K562 (cell line): ENCODE measurements around the gene DNAJC18. TPM values are rescaled to one million over a fixed set of nuclear protein-coding genes. Genes with fewer than 3 reads are reported as not detected.

Experiments
- ATAC-seq: fragments of 200-7000 bp; cut with Tn5 transposase; 3 replicates; pipeline ENCODE4 v1.9.1; 2020; ENCODE audit warnings: moderate library complexity
- BruUV-seq: library from RNA; stranded (reverse); fragments of 400-500 nt; replicated peaks from 2 replicates; lab custom pipeline; 2021; lab: Mats Ljungman, UMichigan
- CTCF ChIA-PET: fragments of 300-600 bp; formaldehyde crosslinking; extraction: SDS; loops from one replicate; lab custom pipeline; 2021; ENCODE audit warnings: low intra/inter-chr PET ratio; lab: Yijun Ruan, JAX
- POLR2A ChIA-PET: fragments of 300-600, 350-650 bp; sonication (Branson Sonifier 250); formaldehyde crosslinking; extraction: SDS; loops from one replicate; lab custom pipeline; 2021; ENCODE audit warnings: antibody characterized with exemption, inconsistent platforms; lab: Yijun Ruan, JAX
- DNase-seq, 4 experiments: peaks; one replicate each; pipeline versions ENCODE4 v3.0.0 to v3.0.0-alpha.2; 2011 to 2018; ENCODE audit warnings: low spot score in 3 of 4, mixed read lengths in 3 of 4; ENCODE audit errors: extremely low read depth in 1 of 4
- FAIRE-seq: peaks from 2 replicates; lab custom pipeline; 2011; peaks lifted over from hg19 to GRCh38; lab: Jason Lieb, UNC
- H2AFZ ChIP-seq: 2 replicates; pipeline ENCODE4 v1.6.0; 2011; ENCODE audit warnings: low read depth, low read length, control low read depth, inconsistent platforms
- H3K27ac ChIP-seq: fragments of 200-600 bp; 3 replicates; pipeline ENCODE4 v1.8.0; 2011; ENCODE audit warnings: low read depth, mild to moderate bottlenecking, control low read depth, inconsistent platforms, low read length, moderate library complexity, mixed read lengths; ENCODE audit errors: extremely low read depth
- H3K27me3 ChIP-seq, 2 experiments: fragments of 300-600 bp in 1 of 2; 2 replicates in 1 of 2; 3 replicates in 1 of 2; pipeline versions ENCODE4 v1.6.0 to v1.8.0; 2011; ENCODE audit warnings: inconsistent platforms in 2 of 2, low read length in 2 of 2, mild to moderate bottlenecking in 1 of 2, mixed read lengths in 1 of 2, moderate library complexity in 1 of 2; ENCODE audit not compliant: control insufficient read depth in 2 of 2, insufficient read depth in 2 of 2
- H3K36me3 ChIP-seq: fragments of 300-600 bp; 3 replicates; pipeline ENCODE4 v1.8.0; 2011; ENCODE audit warnings: mild to moderate bottlenecking, low read length, inconsistent platforms; ENCODE audit not compliant: control insufficient read depth, insufficient read depth
- H3K4me1 ChIP-seq, 2 experiments: fragments of 200-600 bp in 1 of 2; replicated peaks in 1 of 2; 2 replicates in 1 of 2; 3 replicates in 1 of 2; pipeline versions ENCODE4 v1.5.1 to v1.8.0; 2011; ENCODE audit warnings: inconsistent platforms in 2 of 2, low read length in 2 of 2, mild to moderate bottlenecking in 1 of 2, mixed read lengths in 1 of 2, moderate library complexity in 1 of 2; ENCODE audit not compliant: control insufficient read depth in 2 of 2, insufficient read depth in 2 of 2
- H3K4me2 ChIP-seq: 2 replicates; pipeline ENCODE4 v1.6.1; 2011; ENCODE audit warnings: low read length, control low read depth, inconsistent platforms, mixed read lengths; ENCODE audit not compliant: insufficient read depth
- H3K4me3 ChIP-seq: fragments of 200-600 bp; sonication (generic), shearing (Covaris generic); 2 replicates; pipeline ENCODE4 v1.5.1; 2016; ENCODE audit warnings: control low read depth, inconsistent platforms
- H3K79me2 ChIP-seq: fragments of 200-600 bp; 3 replicates; pipeline ENCODE4 v1.8.0; 2011; ENCODE audit warnings: low read length, inconsistent platforms; ENCODE audit not compliant: control insufficient read depth, insufficient read depth
- H3K9ac ChIP-seq, 2 experiments: 2 replicates each; pipeline versions ENCODE4 v1.6.0 to v1.6.1; 2011; ENCODE audit warnings: low read depth in 2 of 2, low read length in 2 of 2, control low read depth in 1 of 2, inconsistent platforms in 1 of 2, mild to moderate bottlenecking in 1 of 2, mixed read lengths in 1 of 2; ENCODE audit not compliant: insufficient read depth in 1 of 2
- H3K9me1 ChIP-seq: one replicate; pipeline ENCODE4 v1.6.0; 2011; ENCODE audit warnings: inconsistent platforms, mild to moderate bottlenecking, low read length, moderate library complexity; ENCODE audit not compliant: control insufficient read depth, insufficient read depth
- H3K9me3 ChIP-seq: replicated peaks from 2 replicates; pipeline ENCODE4 v1.5.1; 2011; ENCODE audit warnings: low read depth, low read length, inconsistent platforms; ENCODE audit not compliant: control insufficient read depth, insufficient read depth
- H4K20me1 ChIP-seq: replicated peaks from 2 replicates; pipeline ENCODE4 v1.6.1; 2011; ENCODE audit warnings: low read length, inconsistent platforms, mixed read lengths; ENCODE audit not compliant: control insufficient read depth, insufficient read depth
- AFF1 ChIP-seq, 2 experiments: fragments of 450-650 bp; IDR thresholded peaks; 2 replicates each; pipeline ENCODE4 v1.6.1; 2018; ENCODE audit warnings: mild to moderate bottlenecking in 2 of 2, low read depth in 1 of 2; ENCODE audit not compliant: partially characterized antibody in 2 of 2
- BACH1 ChIP-seq: fragments of 200-800 bp; sonication (Bioruptor generic); IDR thresholded peaks from 2 replicates; pipeline ENCODE4 v1.6.1; 2016; ENCODE audit warnings: missing genetic modification characterization, missing compliant biosample characterization
- BHLHE40 ChIP-seq: IDR thresholded peaks from 2 replicates; pipeline ENCODE4 v1.6.1; 2011; ENCODE audit warnings: low read length, improper control_type of control experiment
- DIDO1 ChIP-seq: fragments of 450-650 bp; IDR thresholded peaks from 2 replicates; pipeline ENCODE4 v1.6.1; 2016; ENCODE audit warnings: low read depth, missing biosample characterization, missing genetic modification characterization
- FOSL1 ChIP-seq: fragments of 200-800 bp; sonication (Bioruptor generic); conservative IDR thresholded peaks from 2 replicates; pipeline ENCODE4 v1.6.1; 2016; ENCODE audit warnings: missing genetic modification characterization, missing compliant biosample characterization
- LEF1 ChIP-seq: fragments of 450-650 bp; IDR thresholded peaks from 2 replicates; pipeline ENCODE4 v1.6.1; 2016; ENCODE audit warnings: mild to moderate bottlenecking
- RCOR1 ChIP-seq, 2 experiments: IDR thresholded peaks; 2 replicates each; pipeline ENCODE4 v1.6.1; 2012; ENCODE audit warnings: low read depth in 2 of 2, low read length in 2 of 2, borderline replicate concordance in 1 of 2, improper control_type of control experiment in 1 of 2
- SMAD1 ChIP-seq: fragments of 150-350 bp; IDR thresholded peaks from 2 replicates; pipeline ENCODE4 v1.6.1; 2014; ENCODE audit warnings: low read length, low read depth; ENCODE audit not compliant: partially characterized antibody
- USF2 ChIP-seq: sonication (generic); formaldehyde crosslinking; IDR thresholded peaks from 2 replicates; pipeline ENCODE4 v1.5.0; 2020; ENCODE audit warnings: missing genetic modification reagents
- ZNF668 ChIP-seq: fragments of 250-450 bp; sonication (Bioruptor Pico); IDR thresholded peaks from 2 replicates; pipeline ENCODE4 v1.8.0; 2022; ENCODE audit warnings: mild to moderate bottlenecking, inconsistent platforms
- ZZZ3 ChIP-seq: fragments of 450-650 bp; IDR thresholded peaks from 2 replicates; pipeline ENCODE4 v1.6.1; 2016; ENCODE audit warnings: antibody characterized with exemption, mild to moderate bottlenecking, moderate library complexity
- WGBS: fragments of 100-300 bp; shearing (Covaris generic); methylation state at CpG from one replicate; pipeline ENCODE4 v1.1.6; 2016; ENCODE audit warnings: low coverage, mixed read lengths; ENCODE audit not compliant: insufficient coverage; ENCODE audit errors: missing lambda C conversion rate; 5-methylcytosine and 5-hydroxymethylcytosine counted together
- in situ Hi-C: fragments of 300-500 bp; cut with MboI; formaldehyde crosslinking; loops from 4 replicates; pipeline ENCODE4 v1.15.0; 2018; ENCODE audit warnings: inconsistent platforms, mixed read lengths
- intact Hi-C: fragments of 100-400 bp; cut with micrococcal nuclease; formaldehyde crosslinking; loops from 2 replicates; pipeline ENCODE4 v1.14.2; 2022
- polyA plus RNA-seq, 8 experiments: library from polyadenylated mRNA; depleted of rRNA in 4 of 8; stranded (reverse) in 5 of 8; unstranded in 3 of 8; fragments of >200 nt; fragmentation: Nextera tagmentation in 2 of 8; fragmentation: Illumina TruSeq in 1 of 8; extraction: Ambion mirVana in 2 of 8; extraction: Trizol in 1 of 8; gene quantifications; 2 replicates each; pipeline versions ENCODE4 v1.2.1 to v1.2.3, GENCODE V29; 2011 to 2014; ENCODE audit warnings: inconsistent platforms in 1 of 8, missing spikeins in 1 of 8
- total RNA-seq, 7 experiments: library from RNA; depleted of rRNA in 6 of 7; stranded (reverse); fragments of >200 nt in 6 of 7; fragmentation: Illumina TruSeq in 2 of 7; extraction: Trizol in 2 of 7; gene quantifications; 2 replicates each; pipeline versions ENCODE4 v1.2.1 to v1.2.3, GENCODE V29; 2011 to 2021; ENCODE audit warnings: low replicate concordance in 1 of 7

DNAJC18 gene
- total and polyA plus RNA-seq, 9 of the 15 experiments (the other 6 are each of a cell fraction or from before 2014, with no cell fraction given) = 1.5 to 13.3 (median 7.5) TPM

- in situ Hi-C loops = no loop called here
- ChIA-PET POLR2A (interaction anchor here (0.6 to 1.8 kb wide), 4 partner anchors 8 to 107 kb away, joined by 3 to 5 read pairs (median 4); no protein-coding TSS in a partner anchor), CTCF (no interaction called here)
- Histone ChIP-seq H3K79me2 (no peaks in the 10 kb centered on the region), H3K4me1 (peaks cover 6 to 12% of the 10 kb centered on the region in 2 experiments; a peak in 4 of 5 replicates), H4K20me1 (no peaks in the 10 kb centered on the region), H3K27me3 (no peaks in the 10 kb centered on the region), H2AFZ (no peak overlapping the region), H3K9me1 (no peaks in the 10 kb centered on the region), H3K9ac (no peak overlapping the region), H3K4me2 (no peak overlapping the region), H3K36me3 (no peaks in the 10 kb centered on the region), H3K9me3 (no peaks in the 10 kb centered on the region), H3K4me3 (no peak overlapping the region), H3K27ac (no peak overlapping the region)
- no TSS peak for BruUV-seq
- DNase-seq (no peak), ATAC-seq (no peak), FAIRE-seq (no peak)
- intact Hi-C loops = no loop called here
- TF ChIP-seq BHLHE40 = peak; percentile 61
- no peak for TF ChIP-seq FOSL1 (tag)
- no peak for TF ChIP-seq RCOR1 (IDR thresholded peaks at IDR 0.05; ENCODE audit: borderline replicate concordance in 1 of 2, low read depth in 2 of 2, low read length in 2 of 2)
- TF ChIP-seq USF2 (CRISPR knock-in tag) = peak; percentile 31; the same call in 1 of the 2 replicates
- 33% methylated on average over 2 of the region's 2 CpGs for WGBS
Observed at GRCh38 chr5:139406963-139407362, 32.4 kb downstream of the DNAJC18 start.

- peaks cover 11 to 15% of the 10 kb centered on the region in 2 experiments; a peak in 4 of 5 replicates for H3K4me1 ChIP-seq
- CTCF ChIA-PET = no interaction called here
- TF ChIP-seq AFF1 (IDR thresholded peaks at IDR 0.05; ENCODE audit: low read depth in 1 of 2, partially characterized antibody in 2 of 2) = peak in 1 of 2 experiments; percentile 21
- TF ChIP-seq ZNF668 (CRISPR knock-in tag) = no peak
- no peak for TF ChIP-seq ZZZ3
- peak; percentile 42; the same call in 1 of the 2 replicates for TF ChIP-seq BACH1 (tag)
- TF ChIP-seq DIDO1 (tag) = no peak
- peak; percentile 47; the same call in 1 of the 2 replicates for TF ChIP-seq LEF1
- TF ChIP-seq SMAD1 = no peak
Observed at GRCh38 chr5:139404484-139404840, 34.9 kb downstream of the DNAJC18 start.

More at GRCh38 chr5:139404484-139404840, 34.9 kb downstream of the DNAJC18 start:
- intact Hi-C loops = loop anchor here (5.0 kb wide), 1 partner anchor 62 kb away; the partner anchor contains the start of gene PAIP2
- no peak for ATAC-seq
- Histone ChIP-seq H3K79me2 (no peaks in the 10 kb centered on the region), H3K36me3 (0 out of 3 replicates have a peak, but pooled peaks cover 2% of the 10 kb centered on the region), H2AFZ (peak overlapping the region; percentile 97), H3K27ac (peak overlapping the region; percentile 90), H3K4me3 (peak overlapping the region; percentile 50), H3K4me2 (peak overlapping the region; percentile 99), H3K9me1 (no peaks in the 10 kb centered on the region), H3K27me3 (no peaks in the 10 kb centered on the region), H4K20me1 (no peaks in the 10 kb centered on the region), H3K9me3 (no peaks in the 10 kb centered on the region), H3K9ac (peak overlapping the region; percentile 73 to 88)
- POLR2A ChIA-PET = interaction anchor here (0.6 to 1.6 kb wide), 5 partner anchors 10 to 370 kb away, joined by 3 to 5 read pairs (median 3); no protein-coding TSS in a partner anchor
- 50% methylated on average over 5 of the region's 5 CpGs for WGBS
- no peak for FAIRE-seq
- no TSS peak for BruUV-seq
- in situ Hi-C loops = no loop called here
- DNase-seq = no peak
